NCI-H460 (cell line): ENCODE measurements around the gene RPS25. TPM values are rescaled to one million over a fixed set of nuclear protein-coding genes. Genes with fewer than 3 reads are reported as not detected.
"Not testable (repeated sequence)": the region's sequence is repeated elsewhere in the genome, so short reads cannot be mapped to it uniquely, and the experiment has no call there.

ENCODE experiments used
- DNase-seq: peaks from one replicate; pipeline ENCODE4 v3.0.0-alpha.2; 2016; ENCODE audit warnings: low read depth; ENCODE audit errors: extremely low read depth
- small RNA-seq, 2 experiments: library from RNA; depleted of rRNA; stranded (forward); fragments of <200 nt; gene quantifications; one replicate each; pipeline ENCODE3, GENCODE V24; 2014
- total RNA-seq: library from RNA; depleted of rRNA; stranded (reverse); fragments of >200 nt; shearing (Covaris generic); gene quantifications from 2 replicates; pipeline ENCODE4 v1.2.3, GENCODE V29; 2014; rRNA removed

Gene RPS25
- total RNA-seq, 1 experiment from 2014 or later = 1,479 TPM

GRCh38 chr11:118975771-118976709 is 42.1 kb downstream of the RPS25 start:
- no peak for DNase-seq

GRCh38 chr11:118973985-118974384 is 44.2 kb downstream of the RPS25 start:
- no peak for DNase-seq

- no peak for DNase-seq
Measured at GRCh38 chr11:118971646-118972045, 46.5 kb downstream of the RPS25 start, which contains the start of gene FOXR1. Gene FOXR1, plus strand, starts transcription at chr11:118971761. Its CDS starts 171 bp downstream, at chr11:118971932.

- not testable (repeated sequence) for DNase-seq
Measured at GRCh38 chr11:118969508-118969907, 48.6 kb downstream of the RPS25 start.

Small RNA genes lying within 50 kb of the gene (small RNA-seq; reads per million reads assigned to genes)
- gene AP003392.2 (0 reads per million in 2 experiments), gene RF00017 (0 reads per million in 2 experiments), gene RF00019 (0 reads per million in 2 experiments)

Other genes with a start within 250 kb of the RPS25 start
- gene DDX6, start 227.2 kb downstream of the RPS25 start, total RNA-seq = 47.6 and 52.0 TPM in 2 replicates
- 0.02 TPM in 1 of 2 replicates, not detected in the other for gene CXCR5, start 134.5 kb downstream of the RPS25 start, total RNA-seq
- 12.1 and 16.4 TPM in 2 replicates for gene BCL9L, start 92.4 kb downstream of the RPS25 start, total RNA-seq
- gene UPK2, start 62.0 kb downstream of the RPS25 start, total RNA-seq = not detected in 2 replicates
- gene FOXR1, start 46.6 kb downstream of the RPS25 start, total RNA-seq = not detected in 2 replicates
- 19.6 and 24.9 TPM in 2 replicates for gene CENATAC, start 20.2 kb downstream of the RPS25 start, total RNA-seq
- gene TRAPPC4, start 423 bp upstream of the RPS25 start, total RNA-seq = 73.6 and 83.1 TPM in 2 replicates
- gene SLC37A4, start 12.5 kb upstream of the RPS25 start, total RNA-seq = 12.8 and 14.0 TPM in 2 replicates
- 232 and 242 TPM in 2 replicates for gene HYOU1, start 38.9 kb upstream of the RPS25 start, total RNA-seq
- gene VPS11, start 49.5 kb upstream of the RPS25 start, total RNA-seq = 8.9 and 11.1 TPM in 2 replicates
- 8.2 and 9.4 TPM in 2 replicates for gene HMBS, start 66.5 kb upstream of the RPS25 start, total RNA-seq
- 42.1 and 44.0 TPM in 2 replicates for gene DPAGT1, start 83.5 kb upstream of the RPS25 start, total RNA-seq
- 6.4 and 13.7 TPM in 2 replicates for gene C2CD2L, start 89.0 kb upstream of the RPS25 start, total RNA-seq
- 11.5 and 13.6 TPM in 2 replicates for gene HINFP, start 103.2 kb upstream of the RPS25 start, total RNA-seq
- gene ABCG4, start 130.7 kb upstream of the RPS25 start, total RNA-seq = not detected in 2 replicates
- gene NLRX1, start 150.4 kb upstream of the RPS25 start, total RNA-seq = 12.4 and 13.6 TPM in 2 replicates
- not detected in 2 replicates for gene NHERF4, start 167.1 kb upstream of the RPS25 start, total RNA-seq
- 11.2 and 12.3 TPM in 2 replicates for gene CBL, start 188.0 kb upstream of the RPS25 start, total RNA-seq